ENCODE data around the gene ANXA5.

DNA sequence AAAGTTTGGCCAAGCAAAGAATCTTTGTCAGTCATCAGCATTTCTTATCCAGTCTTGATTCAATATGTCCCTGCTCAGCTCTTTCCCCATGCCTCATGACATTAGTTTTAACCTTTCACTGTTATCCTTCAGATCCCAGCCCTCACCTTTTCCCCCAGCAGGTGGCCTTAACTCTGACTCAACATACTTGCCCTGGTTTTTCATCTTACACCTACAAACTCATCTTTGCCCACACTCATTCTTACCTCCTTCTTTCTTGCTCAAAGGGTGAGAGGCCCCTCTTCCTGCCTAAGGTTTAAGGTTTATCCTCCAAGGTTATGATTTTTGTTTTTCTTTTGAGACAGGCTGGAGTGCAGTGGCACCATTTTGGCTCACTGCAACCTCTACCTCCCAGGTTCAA lies 10.6 kb upstream of the ANXA5 start:
- TF ChIP-seq, protein P1, sequence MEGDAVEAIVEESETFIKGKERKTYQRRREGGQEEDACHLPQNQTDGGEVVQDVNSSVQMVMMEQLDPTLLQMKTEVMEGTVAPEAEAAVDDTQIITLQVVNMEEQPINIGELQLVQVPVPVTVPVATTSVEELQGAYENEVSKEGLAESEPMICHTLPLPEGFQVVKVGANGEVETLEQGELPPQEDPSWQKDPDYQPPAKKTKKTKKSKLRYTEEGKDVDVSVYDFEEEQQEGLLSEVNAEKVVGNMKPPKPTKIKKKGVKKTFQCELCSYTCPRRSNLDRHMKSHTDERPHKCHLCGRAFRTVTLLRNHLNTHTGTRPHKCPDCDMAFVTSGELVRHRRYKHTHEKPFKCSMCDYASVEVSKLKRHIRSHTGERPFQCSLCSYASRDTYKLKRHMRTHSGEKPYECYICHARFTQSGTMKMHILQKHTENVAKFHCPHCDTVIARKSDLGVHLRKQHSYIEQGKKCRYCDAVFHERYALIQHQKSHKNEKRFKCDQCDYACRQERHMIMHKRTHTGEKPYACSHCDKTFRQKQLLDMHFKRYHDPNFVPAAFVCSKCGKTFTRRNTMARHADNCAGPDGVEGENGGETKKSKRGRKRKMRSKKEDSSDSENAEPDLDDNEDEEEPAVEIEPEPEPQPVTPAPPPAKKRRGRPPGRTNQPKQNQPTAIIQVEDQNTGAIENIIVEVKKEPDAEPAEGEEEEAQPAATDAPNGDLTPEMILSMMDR (IDR thresholded peaks at IDR 0.05): no peak
- no peak for TF ChIP-seq EZH2 (IDR thresholded peaks at IDR 0.05)

Measured in neural progenitor cell (in vitro differentiated cells).